Measurements from ENCODE around the gene CEP112. TPM values are rescaled to one million over a fixed set of nuclear protein-coding genes. Genes with fewer than 3 reads are reported as not detected.
"Not testable (repeated sequence)": the region's sequence is repeated elsewhere in the genome, so short reads cannot be mapped to it uniquely, and the experiment has no call there.

CEP112 gene
- total and polyA plus RNA-seq, 9 of the 15 experiments (the other 6 are each of a cell fraction or from before 2014, with no cell fraction given): 0.84 TPM; not detected in 8

- CTCF ChIA-PET (ENCODE audit: low intra/inter-chr PET ratio); H3K79me2 ChIP-seq (ENCODE audit: control insufficient read depth, insufficient read depth, low read length); H3K9me1 ChIP-seq (ENCODE audit: control insufficient read depth, insufficient read depth, low read length); ATAC-seq; intact Hi-C loops (cut with micrococcal nuclease); H3K36me3 ChIP-seq (ENCODE audit: control insufficient read depth, insufficient read depth, low read length); FAIRE-seq; H2AFZ ChIP-seq (ENCODE audit: low read depth, low read length); H3K9me3 ChIP-seq (replicated peaks; ENCODE audit: control insufficient read depth, insufficient read depth, low read depth, low read length); H3K4me2 ChIP-seq (ENCODE audit: insufficient read depth, low read length); H3K9ac ChIP-seq (ENCODE audit: insufficient read depth in 1 of 2, low read depth in 2 of 2, low read length in 2 of 2); DNase-seq (ENCODE audit: extremely low read depth in 1 of 4, low spot score in 3 of 4); H3K27me3 ChIP-seq (ENCODE audit: control insufficient read depth in 2 of 2, insufficient read depth in 2 of 2, low read length in 2 of 2); BruUV-seq (replicated peaks); in situ Hi-C loops (cut with MboI); H4K20me1 ChIP-seq (replicated peaks; ENCODE audit: control insufficient read depth, insufficient read depth, low read length); POLR2A ChIA-PET; H3K4me1 ChIP-seq (replicated peaks in 1 of 2; ENCODE audit: control insufficient read depth in 2 of 2, insufficient read depth in 2 of 2, low read length in 2 of 2); H3K4me3 ChIP-seq; H3K27ac ChIP-seq (ENCODE audit: extremely low read depth, low read depth, low read length): not testable (repeated sequence)
- 0% methylated on average over 1 of the region's 1 CpG for WGBS (ENCODE audit: insufficient coverage, low coverage, missing lambda C conversion rate)
Measured at GRCh38 chr17:65782104-65782706, 409.7 kb downstream of the CEP112 start.

- CTCF ChIA-PET (ENCODE audit: low intra/inter-chr PET ratio): no interaction called here
- H3K79me2 ChIP-seq (ENCODE audit: control insufficient read depth, insufficient read depth, low read length): no peaks in the 10 kb centered on the region
- FAIRE-seq (no peak), DNase-seq (ENCODE audit: extremely low read depth in 1 of 4, low spot score in 3 of 4) (no peak), ATAC-seq (no peak)
- H3K9me1 ChIP-seq (ENCODE audit: control insufficient read depth, insufficient read depth, low read length): no peaks in the 10 kb centered on the region
- POLR2A ChIA-PET: no interaction called here
- peaks cover 0 to 3% of the 10 kb centered on the region in 2 experiments; a peak in 2 of 5 replicates for H3K4me1 ChIP-seq (replicated peaks in 1 of 2; ENCODE audit: control insufficient read depth in 2 of 2, insufficient read depth in 2 of 2, low read length in 2 of 2)
- H3K4me2 ChIP-seq (ENCODE audit: insufficient read depth, low read length): no peak overlapping the region
- TF ChIP-seq CCAR2 (IDR thresholded peaks at IDR 0.05; ENCODE audit: low read depth, low read length) (no peak), FIP1L1 (IDR thresholded peaks at IDR 0.05; ENCODE audit: low read depth, low read length, poor library complexity, severe bottlenecking) (no peak), ZNF263 (CRISPR knock-in tag; IDR thresholded peaks at IDR 0.05; ENCODE audit: borderline replicate concordance) (no peak), SP2 (IDR thresholded peaks at IDR 0.05; ENCODE audit: extremely low read depth, low read depth, low read length, poor library complexity, severe bottlenecking) (no peak)
- TF ChIP-seq, protein P1, sequence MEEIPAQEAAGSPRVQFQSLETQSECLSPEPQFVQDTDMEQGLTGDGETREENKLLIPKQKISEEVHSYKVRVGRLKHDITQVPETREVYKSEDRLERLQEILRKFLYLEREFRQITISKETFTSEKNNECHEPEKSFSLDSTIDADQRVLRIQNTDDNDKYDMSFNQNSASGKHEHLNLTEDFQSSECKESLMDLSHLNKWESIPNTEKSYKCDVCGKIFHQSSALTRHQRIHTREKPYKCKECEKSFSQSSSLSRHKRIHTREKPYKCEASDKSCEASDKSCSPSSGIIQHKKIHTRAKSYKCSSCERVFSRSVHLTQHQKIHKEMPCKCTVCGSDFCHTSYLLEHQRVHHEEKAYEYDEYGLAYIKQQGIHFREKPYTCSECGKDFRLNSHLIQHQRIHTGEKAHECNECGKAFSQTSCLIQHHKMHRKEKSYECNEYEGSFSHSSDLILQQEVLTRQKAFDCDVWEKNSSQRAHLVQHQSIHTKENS (CRISPR knock-in tag; IDR thresholded peaks at IDR 0.05): no peak
- no peak overlapping the region for H3K27ac ChIP-seq (ENCODE audit: extremely low read depth, low read depth, low read length)
- no peak overlapping the region for H2AFZ ChIP-seq (ENCODE audit: low read depth, low read length)
- in situ Hi-C loops (cut with MboI): no loop called here
- no peaks in the 10 kb centered on the region for H4K20me1 ChIP-seq (replicated peaks; ENCODE audit: control insufficient read depth, insufficient read depth, low read length)
- no peak overlapping the region for H3K9ac ChIP-seq (ENCODE audit: insufficient read depth in 1 of 2, low read depth in 2 of 2, low read length in 2 of 2)
- 5% methylated on average over 1 of the region's 1 CpG for WGBS (ENCODE audit: insufficient coverage, low coverage, missing lambda C conversion rate)
- H3K27me3 ChIP-seq (ENCODE audit: control insufficient read depth in 2 of 2, insufficient read depth in 2 of 2, low read length in 2 of 2): peaks cover 0 to under 1% of the 10 kb centered on the region in 2 experiments; a peak in 1 of 5 replicates
- H3K9me3 ChIP-seq (replicated peaks; ENCODE audit: control insufficient read depth, insufficient read depth, low read depth, low read length): no peaks in the 10 kb centered on the region
- H3K4me3 ChIP-seq: no peak overlapping the region
- no TSS peak for BruUV-seq (replicated peaks)
- no peaks in the 10 kb centered on the region for H3K36me3 ChIP-seq (ENCODE audit: control insufficient read depth, insufficient read depth, low read length)
- intact Hi-C loops (cut with micrococcal nuclease): no loop called here
Measured at GRCh38 chr17:65780111-65780510, 411.8 kb downstream of the CEP112 start.
